Smooth muscle cell (in vitro differentiated cells): ENCODE data around the gene TRIM7. TPM values are rescaled to one million over a fixed set of nuclear protein-coding genes. Genes with fewer than 3 reads are reported as not detected.

Experiments
- DNase-seq: peaks from one replicate; lab custom pipeline; 2025; ENCODE audit not compliant: unreplicated experiment; lab: John Stamatoyannopoulos, UW
- H2AFZ ChIP-seq: fragments of 200-600 bp; sonication (generic); 2 replicates; pipeline ENCODE4 v1.6.0; 2016; ENCODE audit warnings: antibody characterized with exemption, low read depth, mild to moderate bottlenecking
- H3F3A ChIP-seq: fragments of 200-600 bp; sonication (generic); 2 replicates; pipeline ENCODE4 v1.6.0; 2017; ENCODE audit warnings: antibody characterized with exemption, low read depth
- H3K27ac ChIP-seq: fragments of 200-600 bp; sonication (generic); 2 replicates; pipeline ENCODE4 v1.5.1; 2016; ENCODE audit warnings: low read depth, mild to moderate bottlenecking
- H3K27me3 ChIP-seq: fragments of 200-600 bp; sonication (generic); 2 replicates; pipeline ENCODE4 v1.6.1; 2016; ENCODE audit warnings: low read depth, mild to moderate bottlenecking
- H3K36me3 ChIP-seq: fragments of 200-600 bp; sonication (generic); 2 replicates; pipeline ENCODE4 v1.5.1; 2016; ENCODE audit warnings: low read depth
- H3K4me1 ChIP-seq: fragments of 200-600 bp; sonication (generic); 2 replicates; pipeline ENCODE4 v1.5.1; 2016; ENCODE audit warnings: low read depth
- H3K4me2 ChIP-seq: fragments of 200-600 bp; sonication (generic); 2 replicates; pipeline ENCODE4 v1.6.0; 2016; ENCODE audit warnings: mild to moderate bottlenecking
- H3K4me3 ChIP-seq: fragments of 200-600 bp; sonication (generic); 2 replicates; pipeline ENCODE4 v1.5.1; 2016; ENCODE audit warnings: mild to moderate bottlenecking
- H3K79me2 ChIP-seq: fragments of 200-600 bp; sonication (generic); 2 replicates; pipeline ENCODE4 v1.6.0; 2016; ENCODE audit warnings: low read depth, mild to moderate bottlenecking
- H3K9ac ChIP-seq: fragments of 200-600 bp; sonication (generic); 2 replicates; pipeline ENCODE4 v1.6.0; 2016; ENCODE audit warnings: low read depth
- H3K9me3 ChIP-seq: fragments of 200-600 bp; sonication (generic); replicated peaks from 2 replicates; pipeline ENCODE4 v1.5.1; 2016; ENCODE audit warnings: low read depth
- H4K20me1 ChIP-seq: fragments of 200-600 bp; sonication (generic); 2 replicates; pipeline ENCODE4 v1.6.0; 2016; ENCODE audit warnings: low read depth
- CTCF ChIP-seq: fragments of 200-600 bp; sonication (generic); IDR thresholded peaks from 2 replicates; pipeline ENCODE4 v1.5.1; 2017; ENCODE audit warnings: borderline replicate concordance, mild to moderate bottlenecking, antibody characterized with exemption; ENCODE audit not compliant: insufficient read depth, poor library complexity, severe bottlenecking
- WGBS: methylation state at CpG from one replicate; pipeline ENCODE4 v1.1.7; 2016; ENCODE audit warnings: low lambda C conversion rate; 5-methylcytosine and 5-hydroxymethylcytosine counted together
- polyA plus RNA-seq: library from polyadenylated mRNA; unstranded; fragments of >200 nt; fragmentation: Nextera tagmentation; extraction: Ambion mirVana; gene quantifications from 2 replicates; pipeline ENCODE4 v1.2.1, GENCODE V29; 2016
- total RNA-seq: library from RNA; depleted of rRNA; stranded (reverse); fragments of >200 nt; gene quantifications from 2 replicates; pipeline ENCODE4 v1.2.3, GENCODE V29; 2014

TRIM7 gene
- total and polyA plus RNA-seq, 2 experiments from 2014 or later, result not detected

- no peak overlapping the region for H3K9ac ChIP-seq
- no peaks in the 10 kb centered on the region for H3K9me3 ChIP-seq
- no peaks in the 10 kb centered on the region for H3K36me3 ChIP-seq
- 43% methylated on average over 4 of the region's 4 CpGs for WGBS
- H3K27me3 ChIP-seq, result peaks cover 28% of the 10 kb centered on the region
- no peak overlapping the region for H3K27ac ChIP-seq
- no peaks in the 10 kb centered on the region for H3K4me1 ChIP-seq
- H4K20me1 ChIP-seq, result no peaks in the 10 kb centered on the region
- no peak overlapping the region for H3K4me3 ChIP-seq
- H2AFZ ChIP-seq, result no peak overlapping the region
- peaks cover 2% of the 10 kb centered on the region for H3F3A ChIP-seq
- no peak for TF ChIP-seq CTCF
- H3K79me2 ChIP-seq, result no peaks in the 10 kb centered on the region
- no peak for DNase-seq
- no peak overlapping the region for H3K4me2 ChIP-seq
These were observed 4.2 kb downstream of the TRIM7 start for GRCh38 chr5:181200816-181201215.

- no peaks in the 10 kb centered on the region for H3K9me3 ChIP-seq
- no peak overlapping the region for H3K4me3 ChIP-seq
- H3K9ac ChIP-seq, result no peak overlapping the region
- no peaks in the 10 kb centered on the region for H3K4me1 ChIP-seq
- no peaks in the 10 kb centered on the region for H3K36me3 ChIP-seq
- no peaks in the 10 kb centered on the region for H4K20me1 ChIP-seq
- H3K27me3 ChIP-seq, result peaks cover 28% of the 10 kb centered on the region
- H3F3A ChIP-seq, result no peaks in the 10 kb centered on the region
- H3K27ac ChIP-seq, result no peak overlapping the region
- TF ChIP-seq CTCF, result no peak
- DNase-seq, result no peak
- H3K79me2 ChIP-seq, result no peaks in the 10 kb centered on the region
- H3K4me2 ChIP-seq, result no peak overlapping the region
- H2AFZ ChIP-seq, result no peak overlapping the region
- 78% methylated on average over 12 of the region's 12 CpGs for WGBS
These were observed 4.9 kb downstream of the TRIM7 start for GRCh38 chr5:181199881-181200638.

- H3K27me3 ChIP-seq, result peaks cover 23% of the 10 kb centered on the region
- H3K27ac ChIP-seq, result no peak overlapping the region
- no peak overlapping the region for H3K9ac ChIP-seq
- no peaks in the 10 kb centered on the region for H3K9me3 ChIP-seq
- no peaks in the 10 kb centered on the region for H3F3A ChIP-seq
- no peak overlapping the region for H2AFZ ChIP-seq
- WGBS, result 52% methylated on average over 9 of the region's 9 CpGs
- no peaks in the 10 kb centered on the region for H3K79me2 ChIP-seq
- no peak overlapping the region for H3K4me3 ChIP-seq
- H3K36me3 ChIP-seq, result no peaks in the 10 kb centered on the region
- H4K20me1 ChIP-seq, result no peaks in the 10 kb centered on the region
- no peak for TF ChIP-seq CTCF
- H3K4me2 ChIP-seq, result no peak overlapping the region
- no peaks in the 10 kb centered on the region for H3K4me1 ChIP-seq
- DNase-seq, result no peak
These were observed 6.0 kb downstream of the TRIM7 start for GRCh38 chr5:181198905-181199519.
